ENCODE measurements around the gene PGAP2. TPM values are rescaled to one million over a fixed set of nuclear protein-coding genes. Genes with fewer than 3 reads are reported as not detected.
A peak's percentile ranks its signal among the peaks of the same experiment; 100 is the strongest.

PGAP2 gene
- total and polyA plus RNA-seq, 2 of the 13 experiments (the other 11 are each of a cell fraction or from before 2014, with no cell fraction given) = 21.5 to 47.8 TPM

DNA sequence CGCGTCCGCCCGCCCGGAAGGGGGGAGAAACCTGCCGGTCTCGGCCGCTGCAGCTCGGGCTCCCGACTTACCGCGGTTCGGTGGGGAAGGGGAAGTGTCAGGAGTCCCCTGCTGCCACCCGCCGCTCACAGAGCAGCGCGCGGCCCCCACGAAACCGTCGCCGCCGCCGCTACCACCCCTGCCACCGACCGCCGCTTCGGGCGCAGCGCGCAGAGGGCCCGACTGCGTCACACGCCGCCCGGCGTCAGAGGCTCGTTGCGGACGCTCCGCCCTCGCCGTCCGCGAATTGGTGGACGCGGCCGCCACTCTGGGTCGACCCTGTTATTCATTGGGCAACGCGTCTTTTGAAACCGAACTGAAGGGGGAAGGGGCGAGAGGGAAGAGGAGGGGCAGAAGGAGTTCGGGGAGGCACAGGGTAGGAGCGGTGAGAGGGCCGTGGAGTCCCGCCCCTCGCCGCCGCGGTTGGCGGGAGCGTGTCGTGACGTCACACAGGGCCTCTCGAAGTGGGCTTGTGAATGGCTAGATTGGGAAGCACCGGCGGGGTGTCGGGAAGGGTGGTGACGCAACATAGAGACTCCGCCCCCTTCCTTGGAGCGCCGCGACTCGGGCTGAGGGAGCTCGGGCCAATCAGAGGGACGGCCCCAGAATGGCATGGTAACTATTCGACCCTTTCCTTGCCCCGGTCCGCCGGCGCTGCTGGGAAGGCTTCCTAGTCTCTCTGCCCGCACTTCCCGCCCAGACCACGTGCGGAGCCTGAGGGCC is 10.8 kb upstream of the PGAP2 start, which contains the start of gene NUP98 (continued):
- TF ChIP-seq ZIK1 (CRISPR knock-in tag; IDR thresholded peaks at IDR 0.05; ENCODE audit: borderline replicate concordance, low read depth) = no peak
- peak; percentile 44; the same call in 1 of the 2 replicates for TF ChIP-seq YEATS2 (CRISPR knock-in tag; IDR thresholded peaks at IDR 0.05; ENCODE audit: borderline replicate concordance)
- TF ChIP-seq FOXK2 (IDR thresholded peaks at IDR 0.05) = no peak
- TF ChIP-seq REXO4 (CRISPR knock-in tag; IDR thresholded peaks at IDR 0.05; ENCODE audit: borderline replicate concordance) = 0 out of 2 replicates have a peak, but pooled peaks have one; percentile 60
- TF ChIP-seq, protein P1, sequence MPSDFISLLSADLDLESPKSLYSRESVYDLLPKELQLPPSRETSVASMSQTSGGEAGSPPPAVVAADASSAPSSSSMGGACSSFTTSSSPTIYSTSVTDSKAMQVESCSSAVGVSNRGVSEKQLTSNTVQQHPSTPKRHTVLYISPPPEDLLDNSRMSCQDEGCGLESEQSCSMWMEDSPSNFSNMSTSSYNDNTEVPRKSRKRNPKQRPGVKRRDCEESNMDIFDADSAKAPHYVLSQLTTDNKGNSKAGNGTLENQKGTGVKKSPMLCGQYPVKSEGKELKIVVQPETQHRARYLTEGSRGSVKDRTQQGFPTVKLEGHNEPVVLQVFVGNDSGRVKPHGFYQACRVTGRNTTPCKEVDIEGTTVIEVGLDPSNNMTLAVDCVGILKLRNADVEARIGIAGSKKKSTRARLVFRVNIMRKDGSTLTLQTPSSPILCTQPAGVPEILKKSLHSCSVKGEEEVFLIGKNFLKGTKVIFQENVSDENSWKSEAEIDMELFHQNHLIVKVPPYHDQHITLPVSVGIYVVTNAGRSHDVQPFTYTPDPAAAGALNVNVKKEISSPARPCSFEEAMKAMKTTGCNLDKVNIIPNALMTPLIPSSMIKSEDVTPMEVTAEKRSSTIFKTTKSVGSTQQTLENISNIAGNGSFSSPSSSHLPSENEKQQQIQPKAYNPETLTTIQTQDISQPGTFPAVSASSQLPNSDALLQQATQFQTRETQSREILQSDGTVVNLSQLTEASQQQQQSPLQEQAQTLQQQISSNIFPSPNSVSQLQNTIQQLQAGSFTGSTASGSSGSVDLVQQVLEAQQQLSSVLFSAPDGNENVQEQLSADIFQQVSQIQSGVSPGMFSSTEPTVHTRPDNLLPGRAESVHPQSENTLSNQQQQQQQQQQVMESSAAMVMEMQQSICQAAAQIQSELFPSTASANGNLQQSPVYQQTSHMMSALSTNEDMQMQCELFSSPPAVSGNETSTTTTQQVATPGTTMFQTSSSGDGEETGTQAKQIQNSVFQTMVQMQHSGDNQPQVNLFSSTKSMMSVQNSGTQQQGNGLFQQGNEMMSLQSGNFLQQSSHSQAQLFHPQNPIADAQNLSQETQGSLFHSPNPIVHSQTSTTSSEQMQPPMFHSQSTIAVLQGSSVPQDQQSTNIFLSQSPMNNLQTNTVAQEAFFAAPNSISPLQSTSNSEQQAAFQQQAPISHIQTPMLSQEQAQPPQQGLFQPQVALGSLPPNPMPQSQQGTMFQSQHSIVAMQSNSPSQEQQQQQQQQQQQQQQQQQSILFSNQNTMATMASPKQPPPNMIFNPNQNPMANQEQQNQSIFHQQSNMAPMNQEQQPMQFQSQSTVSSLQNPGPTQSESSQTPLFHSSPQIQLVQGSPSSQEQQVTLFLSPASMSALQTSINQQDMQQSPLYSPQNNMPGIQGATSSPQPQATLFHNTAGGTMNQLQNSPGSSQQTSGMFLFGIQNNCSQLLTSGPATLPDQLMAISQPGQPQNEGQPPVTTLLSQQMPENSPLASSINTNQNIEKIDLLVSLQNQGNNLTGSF (CRISPR knock-in tag; IDR thresholded peaks at IDR 0.05) = 0 out of 2 replicates have a peak, but pooled peaks have one; percentile 94
- TF ChIP-seq ZNF879 (CRISPR knock-in tag; IDR thresholded peaks at IDR 0.05) = no peak
- TF ChIP-seq MBD4 (IDR thresholded peaks at IDR 0.05; ENCODE audit: borderline replicate concordance, low read length) = no peak
- TF ChIP-seq, protein P2, sequence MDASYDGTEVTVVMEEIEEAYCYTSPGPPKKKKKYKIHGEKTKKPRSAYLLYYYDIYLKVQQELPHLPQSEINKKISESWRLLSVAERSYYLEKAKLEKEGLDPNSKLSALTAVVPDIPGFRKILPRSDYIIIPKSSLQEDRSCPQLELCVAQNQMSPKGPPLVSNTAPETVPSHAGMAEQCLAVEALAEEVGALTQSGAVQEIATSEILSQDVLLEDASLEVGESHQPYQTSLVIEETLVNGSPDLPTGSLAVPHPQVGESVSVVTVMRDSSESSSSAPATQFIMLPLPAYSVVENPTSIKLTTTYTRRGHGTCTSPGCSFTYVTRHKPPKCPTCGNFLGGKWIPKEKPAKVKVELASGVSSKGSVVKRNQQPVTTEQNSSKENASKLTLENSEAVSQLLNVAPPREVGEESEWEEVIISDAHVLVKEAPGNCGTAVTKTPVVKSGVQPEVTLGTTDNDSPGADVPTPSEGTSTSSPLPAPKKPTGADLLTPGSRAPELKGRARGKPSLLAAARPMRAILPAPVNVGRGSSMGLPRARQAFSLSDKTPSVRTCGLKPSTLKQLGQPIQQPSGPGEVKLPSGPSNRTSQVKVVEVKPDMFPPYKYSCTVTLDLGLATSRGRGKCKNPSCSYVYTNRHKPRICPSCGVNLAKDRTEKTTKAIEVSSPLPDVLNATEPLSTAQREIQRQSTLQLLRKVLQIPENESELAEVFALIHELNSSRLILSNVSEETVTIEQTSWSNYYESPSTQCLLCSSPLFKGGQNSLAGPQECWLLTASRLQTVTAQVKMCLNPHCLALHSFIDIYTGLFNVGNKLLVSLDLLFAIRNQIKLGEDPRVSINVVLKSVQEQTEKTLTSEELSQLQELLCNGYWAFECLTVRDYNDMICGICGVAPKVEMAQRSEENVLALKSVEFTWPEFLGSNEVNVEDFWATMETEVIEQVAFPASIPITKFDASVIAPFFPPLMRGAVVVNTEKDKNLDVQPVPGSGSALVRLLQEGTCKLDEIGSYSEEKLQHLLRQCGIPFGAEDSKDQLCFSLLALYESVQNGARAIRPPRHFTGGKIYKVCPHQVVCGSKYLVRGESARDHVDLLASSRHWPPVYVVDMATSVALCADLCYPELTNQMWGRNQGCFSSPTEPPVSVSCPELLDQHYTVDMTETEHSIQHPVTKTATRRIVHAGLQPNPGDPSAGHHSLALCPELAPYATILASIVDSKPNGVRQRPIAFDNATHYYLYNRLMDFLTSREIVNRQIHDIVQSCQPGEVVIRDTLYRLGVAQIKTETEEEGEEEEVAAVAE (CRISPR knock-in tag; IDR thresholded peaks at IDR 0.05; ENCODE audit: borderline replicate concordance) = peak; percentile 19; the same call in 1 of the 2 replicates
- TF ChIP-seq SNRNP70 (IDR thresholded peaks at IDR 0.05; ENCODE audit: low read depth, low read length) = no peak
- no peak for TF ChIP-seq ZNF33A (CRISPR knock-in tag; IDR thresholded peaks at IDR 0.05; ENCODE audit: borderline replicate concordance)
- TF ChIP-seq ZNF589 (CRISPR knock-in tag; conservative IDR thresholded peaks at IDR 0.05) = no peak
- TF ChIP-seq ZNF296 (CRISPR knock-in tag; conservative IDR thresholded peaks at IDR 0.05) = no peak
- no peak for TF ChIP-seq EZH2 (conservative IDR thresholded peaks at IDR 0.05; ENCODE audit: low read depth, low read length)
- TF ChIP-seq KDM1A (CRISPR knock-in tag; IDR thresholded peaks at IDR 0.05) = 0 out of 2 replicates have a peak, but pooled peaks have one; percentile 41
- no peak for TF ChIP-seq ZNF850 (CRISPR knock-in tag; conservative IDR thresholded peaks at IDR 0.05)
- TF ChIP-seq SYNCRIP (IDR thresholded peaks at IDR 0.05; ENCODE audit: insufficient read depth, low read depth, low read length) = no peak
- TF ChIP-seq, protein P3, sequence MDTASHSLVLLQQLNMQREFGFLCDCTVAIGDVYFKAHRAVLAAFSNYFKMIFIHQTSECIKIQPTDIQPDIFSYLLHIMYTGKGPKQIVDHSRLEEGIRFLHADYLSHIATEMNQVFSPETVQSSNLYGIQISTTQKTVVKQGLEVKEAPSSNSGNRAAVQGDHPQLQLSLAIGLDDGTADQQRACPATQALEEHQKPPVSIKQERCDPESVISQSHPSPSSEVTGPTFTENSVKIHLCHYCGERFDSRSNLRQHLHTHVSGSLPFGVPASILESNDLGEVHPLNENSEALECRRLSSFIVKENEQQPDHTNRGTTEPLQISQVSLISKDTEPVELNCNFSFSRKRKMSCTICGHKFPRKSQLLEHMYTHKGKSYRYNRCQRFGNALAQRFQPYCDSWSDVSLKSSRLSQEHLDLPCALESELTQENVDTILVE (CRISPR knock-in tag; IDR thresholded peaks at IDR 0.05) = no peak
- peak; percentile 85 for TF ChIP-seq YEATS4 (CRISPR knock-in tag; IDR thresholded peaks at IDR 0.05; ENCODE audit: borderline replicate concordance)
- TF ChIP-seq ZNF383 (CRISPR knock-in tag; IDR thresholded peaks at IDR 0.05; ENCODE audit: borderline replicate concordance) = no peak

Measured in HepG2 (cell line).